Endometrium (tissue), 2 donors: Measurements from ENCODE around the gene TMEM164.

ENCODE experiments used
- FAIRE-seq: peaks from 2 replicates; lab custom pipeline; 2012; peaks lifted over from hg19 to GRCh38; lab: Jason Lieb, UNC
- donor health status: control.
- donor health status: control.

Gene TMEM164

DNA sequence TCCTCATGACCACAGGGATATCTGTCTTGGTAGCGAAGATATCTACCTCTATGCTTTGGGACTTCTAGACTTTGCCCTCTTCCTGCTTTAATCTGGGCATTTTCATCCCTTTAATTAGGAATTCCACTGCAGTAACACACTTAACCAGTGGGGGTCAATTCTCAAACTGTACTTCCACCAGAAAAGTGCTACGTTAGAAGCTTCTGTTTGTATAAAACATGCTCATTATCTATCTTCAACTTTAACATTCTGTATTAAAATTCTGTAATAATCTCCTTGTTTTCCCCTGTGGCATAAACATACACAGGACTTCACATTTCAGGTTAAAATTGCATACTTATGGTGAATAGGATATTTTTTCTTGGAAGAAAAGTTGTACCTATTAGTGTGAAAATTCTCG, 209.4 kb downstream of the TMEM164 start:
- no peak for FAIRE-seq

DNA sequence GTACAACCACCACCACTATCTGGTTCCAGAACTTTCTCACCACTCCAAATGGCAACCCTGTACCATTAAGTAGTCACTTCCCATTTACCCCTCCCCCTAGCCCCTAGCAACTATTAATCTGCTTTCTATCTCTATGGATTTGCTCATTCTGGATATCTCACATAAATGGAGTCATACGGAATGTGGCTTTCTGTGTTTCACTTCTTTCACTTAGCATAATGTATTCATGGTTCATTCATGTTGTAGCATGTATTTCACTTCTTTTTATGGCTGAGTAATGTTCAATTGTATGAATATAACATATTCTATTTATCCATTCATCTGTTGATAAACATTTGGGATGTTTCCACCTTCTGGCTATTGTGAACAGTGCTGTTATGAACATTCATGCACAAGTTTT, 210.3 kb downstream of the TMEM164 start:
- no peak for FAIRE-seq

DNA sequence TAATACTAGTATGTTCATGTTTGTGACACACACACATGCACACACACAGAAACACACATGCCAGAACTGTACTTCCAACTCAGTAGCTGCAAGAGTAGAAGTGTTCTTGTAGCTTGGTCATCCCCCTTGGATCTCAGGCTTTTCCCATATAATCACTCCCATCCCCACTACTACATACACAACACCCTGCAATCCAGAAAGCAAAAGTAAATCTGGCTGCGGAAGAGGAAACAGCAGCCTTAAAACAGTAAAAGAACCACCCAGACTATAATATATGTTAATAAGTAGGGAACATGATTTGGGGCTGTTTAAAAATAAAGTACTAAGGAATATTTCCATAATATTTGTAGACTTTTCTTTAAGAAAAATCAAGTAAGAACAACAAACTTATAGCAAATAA, 211.8 kb downstream of the TMEM164 start:
- no peak for FAIRE-seq

DNA sequence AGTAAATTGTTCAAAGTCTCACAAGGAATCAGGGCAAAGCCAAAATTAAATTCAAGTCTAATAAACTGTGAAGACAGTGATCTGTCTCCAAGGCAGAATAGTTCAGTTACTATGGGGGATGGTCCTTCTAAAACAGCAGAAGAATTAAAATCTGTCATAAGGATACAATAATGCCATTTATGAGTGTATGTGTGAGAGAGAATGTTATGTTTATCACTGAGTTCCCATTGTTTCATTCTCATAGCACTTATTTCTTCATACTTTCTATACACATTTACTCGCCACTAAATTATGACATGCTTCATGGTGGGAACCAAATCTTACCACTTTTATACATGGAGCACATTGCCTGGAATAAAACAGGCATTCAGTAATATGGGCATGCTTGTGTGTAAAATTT, 212.5 kb downstream of the TMEM164 start:
- FAIRE-seq = no peak

DNA sequence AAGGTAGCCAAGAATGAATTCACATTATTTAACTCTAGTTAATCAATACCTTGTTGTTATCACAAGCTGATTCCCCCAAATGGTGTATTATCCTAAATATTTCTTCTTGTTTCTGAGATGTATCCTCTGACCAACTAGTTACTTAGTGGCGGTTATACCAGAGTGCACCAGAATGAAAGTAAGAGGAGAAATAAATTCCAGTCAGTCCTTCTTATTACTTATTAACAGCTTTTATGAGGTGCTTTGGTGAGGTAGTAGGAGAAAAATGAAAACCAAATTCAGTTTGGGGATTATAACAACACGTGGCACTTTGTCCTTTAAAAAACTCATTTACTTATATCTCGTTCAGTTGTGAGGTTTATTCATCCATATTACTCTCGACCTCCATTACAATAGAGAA, 213.1 kb downstream of the TMEM164 start:
- FAIRE-seq = no peak

DNA sequence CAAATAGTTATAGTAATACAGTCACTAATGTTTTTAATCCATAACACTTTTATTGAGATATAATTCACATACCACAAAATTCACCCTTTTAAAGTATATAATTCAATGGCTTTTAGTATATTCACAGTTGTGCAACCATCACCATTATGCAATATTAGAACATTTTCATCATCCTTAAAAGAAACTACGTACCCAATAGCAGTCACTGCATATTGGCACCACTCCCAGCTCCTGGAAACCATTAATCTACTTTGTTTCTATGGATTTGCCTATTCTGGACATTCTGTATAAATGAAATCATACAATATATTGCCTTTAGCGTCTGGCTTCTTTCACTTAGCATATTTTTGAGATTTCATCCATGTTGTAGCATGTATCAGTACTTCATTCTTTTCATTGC, 215.7 kb downstream of the TMEM164 start:
- FAIRE-seq = no peak

DNA sequence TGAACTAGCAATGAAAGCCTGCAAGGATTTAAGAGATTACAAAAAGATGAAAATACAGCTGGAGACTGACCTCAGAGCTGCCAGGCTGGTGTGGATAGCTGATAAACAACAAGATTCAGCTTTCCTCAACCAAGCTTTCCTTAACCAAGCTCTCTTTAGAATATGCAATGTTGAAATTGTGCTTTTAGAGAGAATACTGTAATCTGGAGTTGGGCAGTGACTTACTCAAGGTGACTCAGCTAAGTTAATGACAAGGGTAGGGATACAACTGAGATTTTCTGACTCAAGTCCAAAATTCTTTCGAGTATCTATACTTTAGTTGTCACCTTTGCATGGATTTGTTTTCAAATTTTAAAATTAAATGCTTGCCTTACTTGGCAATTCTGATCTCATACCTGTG, 217.0 kb downstream of the TMEM164 start:
- no peak for FAIRE-seq

DNA sequence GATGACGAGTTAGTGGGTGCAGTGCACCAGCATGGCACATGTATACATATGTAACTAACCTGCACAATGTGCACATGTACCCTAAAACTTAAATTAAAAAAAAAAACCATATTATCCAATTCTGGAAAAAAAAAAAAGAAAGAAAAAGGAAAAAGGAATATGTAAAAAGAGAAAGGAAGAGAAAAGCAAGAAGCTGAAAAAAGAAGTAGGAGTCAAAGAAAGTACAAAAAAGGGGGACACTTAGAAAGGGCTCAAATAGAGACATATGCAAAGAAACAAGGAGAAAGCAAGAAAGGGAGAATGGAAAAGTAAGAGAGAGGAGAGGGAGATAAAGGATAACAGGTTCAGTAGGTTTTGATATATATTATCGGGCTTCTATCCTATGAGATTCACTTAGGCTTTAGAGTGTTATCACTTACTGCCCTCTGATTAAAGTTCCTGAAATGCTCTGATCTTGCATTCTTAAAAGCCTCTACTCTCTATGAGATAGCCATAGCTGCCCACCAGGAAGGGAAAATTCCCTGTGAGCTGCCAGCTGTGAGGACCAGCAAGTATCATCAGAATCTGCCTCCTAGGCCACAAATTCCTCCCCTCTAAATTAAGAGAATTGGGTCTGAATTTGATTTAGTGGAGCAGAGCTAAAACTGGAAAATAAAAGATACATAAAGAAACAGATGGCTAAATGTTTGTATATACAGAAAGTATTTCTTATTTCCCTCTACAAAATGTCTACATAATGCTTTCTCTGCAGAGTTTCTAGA, 219.8 kb downstream of the TMEM164 start:
- no peak for FAIRE-seq

DNA sequence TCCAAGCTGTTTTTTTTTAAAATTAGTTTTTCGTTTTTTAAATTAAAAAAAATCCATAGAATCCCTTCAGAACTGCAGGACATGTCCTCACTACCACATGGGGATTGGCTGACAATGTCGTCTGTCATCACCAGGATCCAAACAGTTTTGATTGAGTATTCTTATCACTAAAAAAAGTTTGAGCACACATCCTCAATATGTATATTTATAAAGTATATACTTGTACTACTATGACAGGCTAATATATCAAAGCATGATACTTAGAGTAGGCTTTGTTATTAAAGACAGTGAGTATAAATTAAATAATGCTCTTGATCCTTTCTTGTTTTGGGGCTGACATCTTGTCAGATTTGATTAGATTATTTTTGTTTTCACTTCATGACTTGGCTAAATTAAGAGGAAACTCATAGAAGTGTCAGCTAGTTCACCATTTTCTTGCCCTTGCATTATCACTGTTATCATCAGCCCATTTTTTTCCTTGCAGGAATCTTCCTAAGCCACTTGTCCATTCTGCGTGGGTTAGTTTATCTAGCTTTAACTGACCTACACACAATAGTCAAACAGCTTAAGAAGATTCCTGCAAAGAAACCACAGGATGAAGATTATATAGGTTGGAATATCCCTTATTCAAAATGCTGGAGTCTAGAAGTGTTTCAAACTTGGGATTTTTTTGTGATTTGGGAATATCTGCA, 222.2 kb downstream of the TMEM164 start:
- FAIRE-seq = no peak

DNA sequence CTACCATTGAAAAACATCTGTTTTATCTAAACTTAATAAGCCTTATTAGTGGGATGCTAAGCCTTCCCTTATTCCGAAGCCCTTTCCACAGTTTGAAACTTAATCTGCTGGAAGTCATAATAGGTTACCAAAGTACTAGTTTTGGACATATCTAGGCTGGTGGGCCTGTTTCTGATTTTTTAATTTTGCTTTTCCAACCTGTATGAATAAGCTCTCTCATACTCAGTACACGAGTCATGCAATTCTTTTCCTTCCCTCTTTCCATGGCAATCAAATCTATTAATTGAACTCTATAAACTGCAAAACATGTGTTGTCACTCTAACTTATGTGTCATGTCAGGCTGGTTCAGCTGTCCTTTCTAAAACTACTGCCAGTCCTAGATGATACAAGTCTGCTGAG, 224.0 kb downstream of the TMEM164 start:
- FAIRE-seq = no peak
